GM19397 (cell line): ENCODE measurements around the gene SARNP.

Experiments used
- ATAC-seq: cut with Tn5 transposase; IDR thresholded peaks from one replicate; pipeline ENCODE4 v1.9.1; 2021; ENCODE audit warnings: mild to moderate bottlenecking, moderate library complexity; ENCODE audit not compliant: unreplicated experiment

The SARNP gene

GRCh38 chr12:55743406-55744339 lies 73.9 kb downstream of the SARNP start:
- peak; percentile 58 for ATAC-seq

- ATAC-seq = peak; percentile 33
These were observed 74.7 kb downstream of the SARNP start, which contains the start of gene GDF11 for GRCh38 chr12:55742719-55743405. Gene GDF11, plus strand, starts transcription at chr12:55743122. Its CDS starts 195 bp downstream, at chr12:55743317.

GRCh38 chr12:55741931-55742680 lies 75.4 kb downstream of the SARNP start:
- no peak for ATAC-seq

GRCh38 chr12:55739025-55739378 lies 78.5 kb downstream of the SARNP start:
- no peak for ATAC-seq

- ATAC-seq = peak; percentile 88
These were observed 79.2 kb downstream of the SARNP start for GRCh38 chr12:55738123-55739024.

- ATAC-seq = no peak
These were observed 79.9 kb downstream of the SARNP start for GRCh38 chr12:55737581-55738122.

GRCh38 chr12:55736780-55737580 lies 80.5 kb downstream of the SARNP start:
- ATAC-seq = no peak

- ATAC-seq = no peak
These were observed 81.4 kb downstream of the SARNP start for GRCh38 chr12:55736076-55736475.

GRCh38 chr12:55734595-55734994 lies 82.9 kb downstream of the SARNP start:
- no peak for ATAC-seq

- ATAC-seq = no peak
These were observed 83.7 kb downstream of the SARNP start for GRCh38 chr12:55733858-55734257.

GRCh38 chr12:55733021-55733555 lies 84.4 kb downstream of the SARNP start:
- no peak for ATAC-seq

GRCh38 chr12:55732288-55732687 lies 85.2 kb downstream of the SARNP start:
- no peak for ATAC-seq

GRCh38 chr12:55729819-55730818 lies 87.4 kb downstream of the SARNP start:
- ATAC-seq = peak; percentile 36

- peak; percentile 74 for ATAC-seq
These were observed 88.3 kb downstream of the SARNP start, which contains the start of gene CD63 for GRCh38 chr12:55728939-55729818. Gene CD63, minus strand, starts transcription at chr12:55729009. Its CDS starts 668 bp downstream, at chr12:55728341.

GRCh38 chr12:55728186-55728938 lies 89.2 kb downstream of the SARNP start:
- ATAC-seq = peak; percentile 3
